ENCODE measurements around the gene ADIRF. TPM values are rescaled to one million over a fixed set of nuclear protein-coding genes. Genes with fewer than 3 reads are reported as not detected.

Gene ADIRF
- total and polyA plus RNA-seq, 10 of the 15 experiments (the other 5 are each of a cell fraction or from before 2014, with no cell fraction given) = 0.12 to 2.5 (median 0.70) TPM; not detected in 2

DNA sequence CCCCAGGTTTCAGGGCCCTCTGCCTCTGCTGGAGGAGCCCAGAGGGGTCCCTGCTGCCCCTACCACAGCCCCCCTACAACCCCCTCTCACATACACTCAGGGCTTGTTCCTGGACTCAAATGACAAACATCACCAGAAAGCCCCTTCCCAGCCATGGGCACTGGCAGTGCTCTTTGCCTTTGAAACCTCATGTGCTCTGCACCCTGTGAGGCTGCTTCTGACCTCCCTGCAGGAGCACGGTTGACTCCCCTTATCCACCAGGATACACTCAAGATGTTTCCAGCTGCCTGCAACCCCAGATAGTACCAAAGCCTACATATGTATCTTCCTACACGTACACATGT lies 3.5 kb upstream of the ADIRF start:
- 68% methylated on average over 2 of the region's 2 CpGs for WGBS (ENCODE audit: insufficient coverage, insufficient replicate concordance, low lambda C conversion rate, missing lambda C conversion rate)
- H4K20me1 ChIP-seq (ENCODE audit: control insufficient read depth, insufficient read depth) = no peaks in the 10 kb centered on the region

More for the DNA sequence above, 3.5 kb upstream of the ADIRF start:
- DNase-seq (ENCODE audit: low read depth, low spot score) = no peak
- in situ Hi-C loops (cut with MboI) = no loop called here
- Histone ChIP-seq H3K27ac (ENCODE audit: control insufficient read depth, insufficient read depth) (no peak overlapping the region; the same call in 1 of the 2 replicates), H3K79me2 (ENCODE audit: control insufficient read depth, insufficient read depth, low read length) (no peaks in the 10 kb centered on the region), H2AFZ (ENCODE audit: control insufficient read depth, low read depth, low read length) (no peak overlapping the region), H3K4me3 (no peak overlapping the region), H3K36me3 (ENCODE audit: control insufficient read depth in 2 of 2, insufficient read depth in 2 of 2, low read length in 1 of 2) (no peaks in the 10 kb centered on the region), H3K4me1 (ENCODE audit: control insufficient read depth, insufficient read depth, low read length) (peaks cover 54% of the 10 kb centered on the region), H3K9me3 (replicated peaks; ENCODE audit: control insufficient read depth, insufficient read depth, low read length) (no peaks in the 10 kb centered on the region), H3K9ac (ENCODE audit: control insufficient read depth, insufficient read depth, low read length) (no peak overlapping the region), H3K4me2 (ENCODE audit: control insufficient read depth, insufficient read depth) (no peak overlapping the region), H3K27me3 (replicated peaks in 1 of 2; ENCODE audit: control insufficient read depth in 2 of 2, insufficient read depth in 2 of 2, low read length in 1 of 2) (no peaks in the 10 kb centered on the region)
- ChIA-PET CTCF (interaction anchor here (3.5 kb wide), 1 partner anchor 26 kb away, joined by 25 read pairs; no protein-coding TSS in a partner anchor), RAD21 (ENCODE audit: unreplicated experiment) (interaction anchor here (1.3 kb wide), 1 partner anchor 23 kb away, joined by 3 read pairs; no protein-coding TSS in a partner anchor), POLR2A (no interaction called here), SMC1A (ENCODE audit: uncharacterized antibody, unreplicated experiment) (interaction anchor here (1.1 kb wide), 1 partner anchor 8 kb away, joined by 3 read pairs; the partner anchor contains the start of gene MMRN2)
- intact Hi-C loops (cut with micrococcal nuclease; ENCODE audit: unreplicated experiment) = loop anchor here (5.0 kb wide), 1 partner anchor 127 kb away; the partner anchor contains the start of gene GLUD1
- no peak for TF ChIP-seq KLF5 (IDR thresholded peaks at IDR 0.05; ENCODE audit: partially characterized antibody)
- no peak for TF ChIP-seq CBFB (IDR thresholded peaks at IDR 0.05; ENCODE audit: low read depth)
- no peak for TF ChIP-seq ETV6 (conservative IDR thresholded peaks at IDR 0.05 in 1 of 2, IDR thresholded peaks at IDR 0.05 in 1 of 2; ENCODE audit: borderline replicate concordance in 1 of 2, low read depth in 1 of 2)
- TF ChIP-seq, protein P1, sequence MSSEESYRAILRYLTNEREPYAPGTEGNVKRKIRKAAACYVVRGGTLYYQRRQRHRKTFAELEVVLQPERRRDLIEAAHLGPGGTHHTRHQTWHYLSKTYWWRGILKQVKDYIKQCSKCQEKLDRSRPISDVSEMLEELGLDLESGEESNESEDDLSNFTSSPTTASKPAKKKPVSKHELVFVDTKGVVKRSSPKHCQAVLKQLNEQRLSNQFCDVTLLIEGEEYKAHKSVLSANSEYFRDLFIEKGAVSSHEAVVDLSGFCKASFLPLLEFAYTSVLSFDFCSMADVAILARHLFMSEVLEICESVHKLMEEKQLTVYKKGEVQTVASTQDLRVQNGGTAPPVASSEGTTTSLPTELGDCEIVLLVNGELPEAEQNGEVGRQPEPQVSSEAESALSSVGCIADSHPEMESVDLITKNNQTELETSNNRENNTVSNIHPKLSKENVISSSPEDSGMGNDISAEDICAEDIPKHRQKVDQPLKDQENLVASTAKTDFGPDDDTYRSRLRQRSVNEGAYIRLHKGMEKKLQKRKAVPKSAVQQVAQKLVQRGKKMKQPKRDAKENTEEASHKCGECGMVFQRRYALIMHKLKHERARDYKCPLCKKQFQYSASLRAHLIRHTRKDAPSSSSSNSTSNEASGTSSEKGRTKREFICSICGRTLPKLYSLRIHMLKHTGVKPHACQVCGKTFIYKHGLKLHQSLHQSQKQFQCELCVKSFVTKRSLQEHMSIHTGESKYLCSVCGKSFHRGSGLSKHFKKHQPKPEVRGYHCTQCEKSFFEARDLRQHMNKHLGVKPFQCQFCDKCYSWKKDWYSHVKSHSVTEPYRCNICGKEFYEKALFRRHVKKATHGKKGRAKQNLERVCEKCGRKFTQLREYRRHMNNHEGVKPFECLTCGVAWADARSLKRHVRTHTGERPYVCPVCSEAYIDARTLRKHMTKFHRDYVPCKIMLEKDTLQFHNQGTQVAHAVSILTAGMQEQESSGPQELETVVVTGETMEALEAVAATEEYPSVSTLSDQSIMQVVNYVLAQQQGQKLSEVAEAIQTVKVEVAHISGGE (CRISPR knock-in tag; IDR thresholded peaks at IDR 0.05) = no peak
- no peak for TF ChIP-seq MYB (IDR thresholded peaks at IDR 0.05; ENCODE audit: borderline replicate concordance, low read depth, low read length)
- TF ChIP-seq, protein P2, sequence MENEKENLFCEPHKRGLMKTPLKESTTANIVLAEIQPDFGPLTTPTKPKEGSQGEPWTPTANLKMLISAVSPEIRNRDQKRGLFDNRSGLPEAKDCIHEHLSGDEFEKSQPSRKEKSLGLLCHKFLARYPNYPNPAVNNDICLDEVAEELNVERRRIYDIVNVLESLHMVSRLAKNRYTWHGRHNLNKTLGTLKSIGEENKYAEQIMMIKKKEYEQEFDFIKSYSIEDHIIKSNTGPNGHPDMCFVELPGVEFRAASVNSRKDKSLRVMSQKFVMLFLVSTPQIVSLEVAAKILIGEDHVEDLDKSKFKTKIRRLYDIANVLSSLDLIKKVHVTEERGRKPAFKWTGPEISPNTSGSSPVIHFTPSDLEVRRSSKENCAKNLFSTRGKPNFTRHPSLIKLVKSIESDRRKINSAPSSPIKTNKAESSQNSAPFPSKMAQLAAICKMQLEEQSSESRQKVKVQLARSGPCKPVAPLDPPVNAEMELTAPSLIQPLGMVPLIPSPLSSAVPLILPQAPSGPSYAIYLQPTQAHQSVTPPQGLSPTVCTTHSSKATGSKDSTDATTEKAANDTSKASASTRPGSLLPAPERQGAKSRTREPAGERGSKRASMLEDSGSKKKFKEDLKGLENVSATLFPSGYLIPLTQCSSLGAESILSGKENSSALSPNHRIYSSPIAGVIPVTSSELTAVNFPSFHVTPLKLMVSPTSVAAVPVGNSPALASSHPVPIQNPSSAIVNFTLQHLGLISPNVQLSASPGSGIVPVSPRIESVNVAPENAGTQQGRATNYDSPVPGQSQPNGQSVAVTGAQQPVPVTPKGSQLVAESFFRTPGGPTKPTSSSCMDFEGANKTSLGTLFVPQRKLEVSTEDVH (IDR thresholded peaks at IDR 0.05; ENCODE audit: low read depth, partially characterized antibody) = no peak
- no peak for TF ChIP-seq SMARCA5 (IDR thresholded peaks at IDR 0.05)
- no peak for TF ChIP-seq FOS (IDR thresholded peaks at IDR 0.05; ENCODE audit: borderline replicate concordance, extremely low read depth, insufficient read length)
- no peak for TF ChIP-seq TCF7 (IDR thresholded peaks at IDR 0.05; ENCODE audit: borderline replicate concordance)
- TF ChIP-seq JUND (IDR thresholded peaks at IDR 0.05; ENCODE audit: low read depth, low read length) = no peak
- TF ChIP-seq, protein P3, sequence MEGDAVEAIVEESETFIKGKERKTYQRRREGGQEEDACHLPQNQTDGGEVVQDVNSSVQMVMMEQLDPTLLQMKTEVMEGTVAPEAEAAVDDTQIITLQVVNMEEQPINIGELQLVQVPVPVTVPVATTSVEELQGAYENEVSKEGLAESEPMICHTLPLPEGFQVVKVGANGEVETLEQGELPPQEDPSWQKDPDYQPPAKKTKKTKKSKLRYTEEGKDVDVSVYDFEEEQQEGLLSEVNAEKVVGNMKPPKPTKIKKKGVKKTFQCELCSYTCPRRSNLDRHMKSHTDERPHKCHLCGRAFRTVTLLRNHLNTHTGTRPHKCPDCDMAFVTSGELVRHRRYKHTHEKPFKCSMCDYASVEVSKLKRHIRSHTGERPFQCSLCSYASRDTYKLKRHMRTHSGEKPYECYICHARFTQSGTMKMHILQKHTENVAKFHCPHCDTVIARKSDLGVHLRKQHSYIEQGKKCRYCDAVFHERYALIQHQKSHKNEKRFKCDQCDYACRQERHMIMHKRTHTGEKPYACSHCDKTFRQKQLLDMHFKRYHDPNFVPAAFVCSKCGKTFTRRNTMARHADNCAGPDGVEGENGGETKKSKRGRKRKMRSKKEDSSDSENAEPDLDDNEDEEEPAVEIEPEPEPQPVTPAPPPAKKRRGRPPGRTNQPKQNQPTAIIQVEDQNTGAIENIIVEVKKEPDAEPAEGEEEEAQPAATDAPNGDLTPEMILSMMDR (IDR thresholded peaks at IDR 0.05 in 2 of 3, conservative IDR thresholded peaks at IDR 0.05 in 1 of 3; ENCODE audit: control insufficient read depth in 2 of 3, extremely low read depth in 1 of 3, insufficient read depth in 1 of 3, low read depth in 3 of 3, low read length in 3 of 3) = no peak
- no peak for TF ChIP-seq ZSCAN29 (IDR thresholded peaks at IDR 0.05)
- no peak for TF ChIP-seq KAT2A (conservative IDR thresholded peaks at IDR 0.05; ENCODE audit: control insufficient read depth, low read depth, low read length)
- ATAC-seq = no peak
- BruUV-seq (replicated peaks) = no TSS peak
- FAIRE-seq = no peak

Measured in GM12878 (cell line).